ENCODE measurements around the gene TMEM45B.

- TF ChIP-seq CTCF (IDR thresholded peaks at IDR 0.05) (no peak), POLR2A (IDR thresholded peaks at IDR 0.05) (peak in 1 of 2 donors; percentile 23), POLR2AphosphoS5 (IDR thresholded peaks at IDR 0.05; ENCODE audit: insufficient read depth in 1 of 2, low read depth in 1 of 2) (peak in 1 of 2 donors; percentile 78)
Observed at GRCh38 chr11:129895126-129896041, 79.7 kb downstream of the TMEM45B start, which contains the start of gene NFRKB.
